HepG2 (cell line): Measurements from ENCODE around the gene ITPR1. TPM values are rescaled to one million over a fixed set of nuclear protein-coding genes. Genes with fewer than 3 reads are reported as not detected.

ENCODE experiments used
- ADNP ChIP-seq: sonication (generic); formaldehyde crosslinking; IDR thresholded peaks from 2 replicates; pipeline ENCODE4 v1.4.0; 2020; ENCODE audit warnings: missing genetic modification reagents
- AKAP8 ChIP-seq: sonication (generic); formaldehyde crosslinking; IDR thresholded peaks from 2 replicates; pipeline ENCODE4 v1.5.1; 2020; ENCODE audit warnings: mild to moderate bottlenecking, missing genetic modification reagents
- ATF4 ChIP-seq, 2 experiments: fragments of 450-650 bp in 1 of 2; sonication (generic) in 1 of 2; formaldehyde crosslinking; IDR thresholded peaks; 2 replicates each; pipeline versions ENCODE4 v1.5.0 to v1.8.0; 2020 to 2022; ENCODE audit warnings: mild to moderate bottlenecking in 1 of 2, missing genetic modification reagents in 1 of 2
- CEBPB ChIP-seq: IDR thresholded peaks from 2 replicates; pipeline ENCODE4 v1.6.1; 2011; ENCODE audit warnings: low read depth, low read length, improper control_type of control experiment, borderline replicate concordance
- FOXA3 ChIP-seq: IDR thresholded peaks from 2 replicates; pipeline ENCODE4 v1.6.1; 2016; ENCODE audit warnings: missing genetic modification reagents, missing compliant biosample characterization
- FOXK2 ChIP-seq: fragments of 450-650 bp; IDR thresholded peaks from 2 replicates; pipeline ENCODE4 v1.6.1; 2016
- FOXP1 ChIP-seq, 2 experiments: fragments of 450-650 bp in 1 of 2; IDR thresholded peaks; 2 replicates each; pipeline ENCODE4 v1.6.1; 2017 to 2018; ENCODE audit warnings: antibody characterized with exemption in 1 of 2
- GATAD1 ChIP-seq: IDR thresholded peaks from 2 replicates; pipeline ENCODE4 v1.6.1; 2016; ENCODE audit warnings: missing genetic modification reagents, missing compliant biosample characterization
- KDM5A ChIP-seq: fragments of 200-600 bp; sonication (generic); IDR thresholded peaks from 2 replicates; pipeline ENCODE4 v1.7.0; 2018; ENCODE audit warnings: antibody characterized with exemption, mild to moderate bottlenecking, low read length, borderline replicate concordance
- KDM6A ChIP-seq: IDR thresholded peaks from 2 replicates; pipeline ENCODE4 v1.6.1; 2016; ENCODE audit warnings: low read depth
- MAX ChIP-seq: IDR thresholded peaks from 2 replicates; pipeline ENCODE4 v1.6.1; 2012; ENCODE audit warnings: inconsistent platforms
- MED1 ChIP-seq: sonication (generic); formaldehyde crosslinking; IDR thresholded peaks from 2 replicates; pipeline ENCODE4 v1.4.0; 2020; ENCODE audit warnings: missing genetic modification reagents
- MIER2 ChIP-seq: IDR thresholded peaks from 2 replicates; pipeline ENCODE4 v1.6.1; 2016; ENCODE audit warnings: missing biosample characterization, missing genetic modification reagents
- NFYC ChIP-seq: IDR thresholded peaks from 2 replicates; pipeline ENCODE4 v1.6.1; 2016; ENCODE audit warnings: missing genetic modification reagents, missing compliant biosample characterization
- RARA ChIP-seq: IDR thresholded peaks from 2 replicates; pipeline ENCODE4 v1.6.1; 2016; ENCODE audit warnings: missing genetic modification reagents, missing compliant biosample characterization
- SMYD3 ChIP-seq: sonication (generic); formaldehyde crosslinking; IDR thresholded peaks from 2 replicates; pipeline ENCODE4 v1.8.1; 2023; ENCODE audit warnings: mild to moderate bottlenecking, missing genetic modification reagents
- SNAPC2 ChIP-seq: sonication (generic); formaldehyde crosslinking; IDR thresholded peaks from 2 replicates; pipeline ENCODE4 v1.8.1; 2022; ENCODE audit warnings: mild to moderate bottlenecking, missing genetic modification reagents
- ZNF331 ChIP-seq: sonication (generic); formaldehyde crosslinking; IDR thresholded peaks from 2 replicates; pipeline ENCODE4 v1.4.0; 2020; ENCODE audit warnings: missing genetic modification reagents
- ZNF614 ChIP-seq: IDR thresholded peaks from 2 replicates; pipeline ENCODE4 v1.6.1; 2018; ENCODE audit warnings: missing biosample characterization, missing genetic modification reagents, inconsistent platforms, borderline replicate concordance
- ZNF792 ChIP-seq: IDR thresholded peaks from 2 replicates; pipeline ENCODE4 v1.6.1; 2016
- polyA plus RNA-seq, 8 experiments: library from polyadenylated mRNA; depleted of rRNA in 3 of 8; stranded (reverse) in 7 of 8; unstranded in 1 of 8; fragments of >200 nt; fragmentation: Illumina TruSeq in 4 of 8; extraction: Trizol in 4 of 8; gene quantifications; 2 replicates each; pipeline versions ENCODE4 v1.2.1 to v1.2.3, GENCODE V29; 2011 to 2016; ENCODE audit warnings: low read depth in 4 of 8, missing spikeins in 1 of 8, mixed read lengths in 1 of 8; ENCODE audit not compliant: insufficient read depth in 1 of 8
- total RNA-seq, 5 experiments: library from RNA; depleted of rRNA; stranded (reverse); fragments of >200 nt; fragmentation: Illumina TruSeq; extraction: Trizol; gene quantifications; 2 replicates each; pipeline ENCODE4 v1.2.3, GENCODE V29; 2016; ENCODE audit warnings: low read depth in 1 of 5
- TF ChIP-seq, protein P1 (sequence below): conservative IDR thresholded peaks from 2 replicates; pipeline ENCODE4 v1.6.1; 2018; ENCODE audit warnings: missing genetic modification reagents
- TF ChIP-seq, protein P2 (sequence below): sonication (generic); formaldehyde crosslinking; IDR thresholded peaks from 2 replicates; pipeline ENCODE4 v1.4.0; 2020; ENCODE audit warnings: missing genetic modification reagents
- TF ChIP-seq, protein P3 (sequence below): sonication (generic); formaldehyde crosslinking; IDR thresholded peaks from 2 replicates; pipeline ENCODE4 v1.4.0; 2020; ENCODE audit warnings: missing genetic modification reagents

ITPR1 gene
- total and polyA plus RNA-seq, 2 of the 13 experiments (the other 11 are each of a cell fraction or from before 2014, with no cell fraction given): 10.0 to 11.4 TPM

DNA sequence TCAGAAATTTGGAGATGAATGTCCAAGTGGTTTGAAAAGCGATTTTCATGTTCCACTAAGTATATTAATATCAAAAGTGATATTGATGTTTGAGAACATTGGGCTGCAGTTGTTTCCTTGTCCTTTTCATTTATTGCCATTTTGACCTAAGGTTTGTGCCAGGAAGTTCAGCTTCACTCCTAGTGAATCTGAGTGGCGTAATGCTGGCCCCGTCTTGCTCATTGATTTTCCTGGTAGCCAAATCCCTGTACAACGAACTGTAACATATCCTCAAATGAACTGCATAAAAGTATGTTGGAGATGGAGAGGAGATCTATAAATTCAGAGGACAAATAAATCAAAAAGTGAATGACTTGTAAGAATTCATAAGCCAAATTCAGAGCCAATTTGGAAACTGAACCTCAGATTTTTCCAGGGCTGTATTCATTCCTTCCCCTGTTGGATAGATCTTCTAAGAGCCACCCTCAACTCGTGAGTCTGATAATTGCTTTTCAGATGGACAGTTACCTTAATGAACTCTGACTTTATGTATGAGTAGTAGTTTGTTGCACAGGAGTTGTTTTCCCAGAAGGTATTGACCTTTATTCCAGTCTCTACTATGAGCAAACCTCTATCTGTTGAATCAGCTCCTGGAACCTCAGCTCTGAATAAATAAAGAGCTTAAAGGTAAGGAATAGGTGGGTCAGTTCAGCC is 72.8 kb downstream of the ITPR1 start (continued):
- TF ChIP-seq ATF4 (CRISPR knock-in tag; IDR thresholded peaks at IDR 0.05) (peak in 1 of 2 experiments; percentile 51; a peak in 1 of 4 replicates), MIER2 (CRISPR knock-in tag) (0 out of 2 replicates have a peak, but pooled peaks have one; percentile 23), ZNF614 (CRISPR knock-in tag) (0 out of 2 replicates have a peak, but pooled peaks have one; percentile 23), AKAP8 (CRISPR knock-in tag) (no peak), SNAPC2 (CRISPR knock-in tag) (no peak), RARA (peak; percentile 85), MAX (no peak), KDM5A (no peak), SMYD3 (CRISPR knock-in tag) (no peak), ZNF331 (CRISPR knock-in tag) (0 out of 2 replicates have a peak, but pooled peaks have one; percentile 29), ADNP (CRISPR knock-in tag) (no peak), NFYC (CRISPR knock-in tag) (no peak), ZNF792 (CRISPR knock-in tag) (peak; percentile 100), KDM6A (CRISPR knock-in tag) (0 out of 2 replicates have a peak, but pooled peaks have one; percentile 34), FOXK2 (0 out of 2 replicates have a peak, but pooled peaks have one; percentile 58), FOXA3 (CRISPR knock-in tag) (0 out of 2 replicates have a peak, but pooled peaks have one; percentile 51), MED1 (CRISPR knock-in tag) (peak; percentile 50; the same call in 1 of the 2 replicates), GATAD1 (0 out of 2 replicates have a peak, but pooled peaks have one; percentile 14), FOXP1 (IDR thresholded peaks at IDR 0.05) (peak; percentile 37; the same call in 1 of the 2 replicates), FOXP1 (CRISPR knock-in tag; IDR thresholded peaks at IDR 0.05) (peak; percentile 56; the same call in 1 of the 2 replicates), CEBPB (0 out of 2 replicates have a peak, but pooled peaks have one; percentile 36)
- TF ChIP-seq, protein P1, sequence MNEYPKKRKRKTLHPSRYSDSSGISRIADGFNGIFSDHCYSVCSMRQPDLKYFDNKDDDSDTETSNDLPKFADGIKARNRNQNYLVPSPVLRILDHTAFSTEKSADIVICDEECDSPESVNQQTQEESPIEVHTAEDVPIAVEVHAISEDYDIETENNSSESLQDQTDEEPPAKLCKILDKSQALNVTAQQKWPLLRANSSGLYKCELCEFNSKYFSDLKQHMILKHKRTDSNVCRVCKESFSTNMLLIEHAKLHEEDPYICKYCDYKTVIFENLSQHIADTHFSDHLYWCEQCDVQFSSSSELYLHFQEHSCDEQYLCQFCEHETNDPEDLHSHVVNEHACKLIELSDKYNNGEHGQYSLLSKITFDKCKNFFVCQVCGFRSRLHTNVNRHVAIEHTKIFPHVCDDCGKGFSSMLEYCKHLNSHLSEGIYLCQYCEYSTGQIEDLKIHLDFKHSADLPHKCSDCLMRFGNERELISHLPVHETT (CRISPR knock-in tag): no peak
- TF ChIP-seq, protein P2, sequence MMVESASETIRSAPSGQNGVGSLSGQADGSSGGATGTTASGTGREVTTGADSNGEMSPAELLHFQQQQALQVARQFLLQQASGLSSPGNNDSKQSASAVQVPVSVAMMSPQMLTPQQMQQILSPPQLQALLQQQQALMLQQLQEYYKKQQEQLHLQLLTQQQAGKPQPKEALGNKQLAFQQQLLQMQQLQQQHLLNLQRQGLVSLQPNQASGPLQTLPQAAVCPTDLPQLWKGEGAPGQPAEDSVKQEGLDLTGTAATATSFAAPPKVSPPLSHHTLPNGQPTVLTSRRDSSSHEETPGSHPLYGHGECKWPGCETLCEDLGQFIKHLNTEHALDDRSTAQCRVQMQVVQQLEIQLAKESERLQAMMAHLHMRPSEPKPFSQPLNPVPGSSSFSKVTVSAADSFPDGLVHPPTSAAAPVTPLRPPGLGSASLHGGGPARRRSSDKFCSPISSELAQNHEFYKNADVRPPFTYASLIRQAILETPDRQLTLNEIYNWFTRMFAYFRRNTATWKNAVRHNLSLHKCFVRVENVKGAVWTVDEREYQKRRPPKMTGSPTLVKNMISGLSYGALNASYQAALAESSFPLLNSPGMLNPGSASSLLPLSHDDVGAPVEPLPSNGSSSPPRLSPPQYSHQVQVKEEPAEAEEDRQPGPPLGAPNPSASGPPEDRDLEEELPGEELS (CRISPR knock-in tag): peak; percentile 48
- TF ChIP-seq, protein P3, sequence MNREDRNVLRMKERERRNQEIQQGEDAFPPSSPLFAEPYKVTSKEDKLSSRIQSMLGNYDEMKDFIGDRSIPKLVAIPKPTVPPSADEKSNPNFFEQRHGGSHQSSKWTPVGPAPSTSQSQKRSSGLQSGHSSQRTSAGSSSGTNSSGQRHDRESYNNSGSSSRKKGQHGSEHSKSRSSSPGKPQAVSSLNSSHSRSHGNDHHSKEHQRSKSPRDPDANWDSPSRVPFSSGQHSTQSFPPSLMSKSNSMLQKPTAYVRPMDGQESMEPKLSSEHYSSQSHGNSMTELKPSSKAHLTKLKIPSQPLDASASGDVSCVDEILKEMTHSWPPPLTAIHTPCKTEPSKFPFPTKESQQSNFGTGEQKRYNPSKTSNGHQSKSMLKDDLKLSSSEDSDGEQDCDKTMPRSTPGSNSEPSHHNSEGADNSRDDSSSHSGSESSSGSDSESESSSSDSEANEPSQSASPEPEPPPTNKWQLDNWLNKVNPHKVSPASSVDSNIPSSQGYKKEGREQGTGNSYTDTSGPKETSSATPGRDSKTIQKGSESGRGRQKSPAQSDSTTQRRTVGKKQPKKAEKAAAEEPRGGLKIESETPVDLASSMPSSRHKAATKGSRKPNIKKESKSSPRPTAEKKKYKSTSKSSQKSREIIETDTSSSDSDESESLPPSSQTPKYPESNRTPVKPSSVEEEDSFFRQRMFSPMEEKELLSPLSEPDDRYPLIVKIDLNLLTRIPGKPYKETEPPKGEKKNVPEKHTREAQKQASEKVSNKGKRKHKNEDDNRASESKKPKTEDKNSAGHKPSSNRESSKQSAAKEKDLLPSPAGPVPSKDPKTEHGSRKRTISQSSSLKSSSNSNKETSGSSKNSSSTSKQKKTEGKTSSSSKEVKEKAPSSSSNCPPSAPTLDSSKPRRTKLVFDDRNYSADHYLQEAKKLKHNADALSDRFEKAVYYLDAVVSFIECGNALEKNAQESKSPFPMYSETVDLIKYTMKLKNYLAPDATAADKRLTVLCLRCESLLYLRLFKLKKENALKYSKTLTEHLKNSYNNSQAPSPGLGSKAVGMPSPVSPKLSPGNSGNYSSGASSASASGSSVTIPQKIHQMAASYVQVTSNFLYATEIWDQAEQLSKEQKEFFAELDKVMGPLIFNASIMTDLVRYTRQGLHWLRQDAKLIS (CRISPR knock-in tag): no peak
